K562 (cell line): ENCODE results near the gene MARK4. TPM values are rescaled to one million over a fixed set of nuclear protein-coding genes. Genes with fewer than 3 reads are reported as not detected.

Experiments used
- ATAC-seq: fragments of 200-7000 bp; cut with Tn5 transposase; 3 replicates; pipeline ENCODE4 v1.9.1; 2020; ENCODE audit warnings: moderate library complexity
- BruUV-seq: library from RNA; stranded (reverse); fragments of 400-500 nt; replicated peaks from 2 replicates; lab custom pipeline; 2021; lab: Mats Ljungman, UMichigan
- CTCF ChIA-PET: fragments of 300-600 bp; formaldehyde crosslinking; extraction: SDS; loops from one replicate; lab custom pipeline; 2021; ENCODE audit warnings: low intra/inter-chr PET ratio; lab: Yijun Ruan, JAX
- POLR2A ChIA-PET: fragments of 300-600, 350-650 bp; sonication (Branson Sonifier 250); formaldehyde crosslinking; extraction: SDS; loops from one replicate; lab custom pipeline; 2021; ENCODE audit warnings: antibody characterized with exemption, inconsistent platforms; lab: Yijun Ruan, JAX
- DNase-seq, 4 experiments: peaks; one replicate each; pipeline versions ENCODE4 v3.0.0 to v3.0.0-alpha.2; 2011 to 2018; ENCODE audit warnings: low spot score in 3 of 4, mixed read lengths in 3 of 4; ENCODE audit errors: extremely low read depth in 1 of 4
- FAIRE-seq: peaks from 2 replicates; lab custom pipeline; 2011; peaks lifted over from hg19 to GRCh38; lab: Jason Lieb, UNC
- H2AFZ ChIP-seq: 2 replicates; pipeline ENCODE4 v1.6.0; 2011; ENCODE audit warnings: low read depth, low read length, control low read depth, inconsistent platforms
- H3K27ac ChIP-seq: fragments of 200-600 bp; 3 replicates; pipeline ENCODE4 v1.8.0; 2011; ENCODE audit warnings: low read depth, mild to moderate bottlenecking, control low read depth, inconsistent platforms, low read length, moderate library complexity, mixed read lengths; ENCODE audit errors: extremely low read depth
- H3K27me3 ChIP-seq, 2 experiments: fragments of 300-600 bp in 1 of 2; 2 replicates in 1 of 2; 3 replicates in 1 of 2; pipeline versions ENCODE4 v1.6.0 to v1.8.0; 2011; ENCODE audit warnings: inconsistent platforms in 2 of 2, low read length in 2 of 2, mild to moderate bottlenecking in 1 of 2, mixed read lengths in 1 of 2, moderate library complexity in 1 of 2; ENCODE audit not compliant: control insufficient read depth in 2 of 2, insufficient read depth in 2 of 2
- H3K36me3 ChIP-seq: fragments of 300-600 bp; 3 replicates; pipeline ENCODE4 v1.8.0; 2011; ENCODE audit warnings: mild to moderate bottlenecking, low read length, inconsistent platforms; ENCODE audit not compliant: control insufficient read depth, insufficient read depth
- H3K4me1 ChIP-seq, 2 experiments: fragments of 200-600 bp in 1 of 2; replicated peaks in 1 of 2; 2 replicates in 1 of 2; 3 replicates in 1 of 2; pipeline versions ENCODE4 v1.5.1 to v1.8.0; 2011; ENCODE audit warnings: inconsistent platforms in 2 of 2, low read length in 2 of 2, mild to moderate bottlenecking in 1 of 2, mixed read lengths in 1 of 2, moderate library complexity in 1 of 2; ENCODE audit not compliant: control insufficient read depth in 2 of 2, insufficient read depth in 2 of 2
- H3K4me2 ChIP-seq: 2 replicates; pipeline ENCODE4 v1.6.1; 2011; ENCODE audit warnings: low read length, control low read depth, inconsistent platforms, mixed read lengths; ENCODE audit not compliant: insufficient read depth
- H3K4me3 ChIP-seq: fragments of 200-600 bp; sonication (generic), shearing (Covaris generic); 2 replicates; pipeline ENCODE4 v1.5.1; 2016; ENCODE audit warnings: control low read depth, inconsistent platforms
- H3K79me2 ChIP-seq: fragments of 200-600 bp; 3 replicates; pipeline ENCODE4 v1.8.0; 2011; ENCODE audit warnings: low read length, inconsistent platforms; ENCODE audit not compliant: control insufficient read depth, insufficient read depth
- H3K9ac ChIP-seq, 2 experiments: 2 replicates each; pipeline versions ENCODE4 v1.6.0 to v1.6.1; 2011; ENCODE audit warnings: low read depth in 2 of 2, low read length in 2 of 2, control low read depth in 1 of 2, inconsistent platforms in 1 of 2, mild to moderate bottlenecking in 1 of 2, mixed read lengths in 1 of 2; ENCODE audit not compliant: insufficient read depth in 1 of 2
- H3K9me1 ChIP-seq: one replicate; pipeline ENCODE4 v1.6.0; 2011; ENCODE audit warnings: inconsistent platforms, mild to moderate bottlenecking, low read length, moderate library complexity; ENCODE audit not compliant: control insufficient read depth, insufficient read depth
- H3K9me3 ChIP-seq: replicated peaks from 2 replicates; pipeline ENCODE4 v1.5.1; 2011; ENCODE audit warnings: low read depth, low read length, inconsistent platforms; ENCODE audit not compliant: control insufficient read depth, insufficient read depth
- H4K20me1 ChIP-seq: replicated peaks from 2 replicates; pipeline ENCODE4 v1.6.1; 2011; ENCODE audit warnings: low read length, inconsistent platforms, mixed read lengths; ENCODE audit not compliant: control insufficient read depth, insufficient read depth
- FOXA1 ChIP-seq: fragments of 450-650 bp; IDR thresholded peaks from 2 replicates; pipeline ENCODE4 v1.6.1; 2016; ENCODE audit warnings: mild to moderate bottlenecking, borderline replicate concordance
- NFYB ChIP-seq: IDR thresholded peaks from 2 replicates; pipeline ENCODE4 v1.6.1; 2011; ENCODE audit warnings: mild to moderate bottlenecking, moderate library complexity; ENCODE audit not compliant: insufficient read length; ENCODE audit errors: extremely low read depth
- WGBS: fragments of 100-300 bp; shearing (Covaris generic); methylation state at CpG from one replicate; pipeline ENCODE4 v1.1.6; 2016; ENCODE audit warnings: low coverage, mixed read lengths; ENCODE audit not compliant: insufficient coverage; ENCODE audit errors: missing lambda C conversion rate; 5-methylcytosine and 5-hydroxymethylcytosine counted together
- in situ Hi-C: fragments of 300-500 bp; cut with MboI; formaldehyde crosslinking; loops from 4 replicates; pipeline ENCODE4 v1.15.0; 2018; ENCODE audit warnings: inconsistent platforms, mixed read lengths
- intact Hi-C: fragments of 100-400 bp; cut with micrococcal nuclease; formaldehyde crosslinking; loops from 2 replicates; pipeline ENCODE4 v1.14.2; 2022
- polyA plus RNA-seq, 8 experiments: library from polyadenylated mRNA; depleted of rRNA in 4 of 8; stranded (reverse) in 5 of 8; unstranded in 3 of 8; fragments of >200 nt; fragmentation: Nextera tagmentation in 2 of 8; fragmentation: Illumina TruSeq in 1 of 8; extraction: Ambion mirVana in 2 of 8; extraction: Trizol in 1 of 8; gene quantifications; 2 replicates each; pipeline versions ENCODE4 v1.2.1 to v1.2.3, GENCODE V29; 2011 to 2014; ENCODE audit warnings: inconsistent platforms in 1 of 8, missing spikeins in 1 of 8
- total RNA-seq, 7 experiments: library from RNA; depleted of rRNA in 6 of 7; stranded (reverse); fragments of >200 nt in 6 of 7; fragmentation: Illumina TruSeq in 2 of 7; extraction: Trizol in 2 of 7; gene quantifications; 2 replicates each; pipeline versions ENCODE4 v1.2.1 to v1.2.3, GENCODE V29; 2011 to 2021; ENCODE audit warnings: low replicate concordance in 1 of 7

The MARK4 gene
- total and polyA plus RNA-seq, 9 of the 15 experiments (the other 6 are each of a cell fraction or from before 2014, with no cell fraction given), result 0.52 to 29.4 (median 8.6) TPM

- Histone ChIP-seq H4K20me1 (peaks cover 3% of the 10 kb centered on the region; the same call in 1 of the 2 replicates), H3K4me1 (peaks cover 0 to 44% of the 10 kb centered on the region in 2 experiments; a peak in 2 of 5 replicates), H3K9me3 (no peaks in the 10 kb centered on the region), H2AFZ (no peak overlapping the region), H3K9ac (no peak overlapping the region)
- 90% methylated on average over 15 of the region's 20 CpGs for WGBS
- peak; percentile 32 for ATAC-seq
- TF ChIP-seq NFYB, result peak; percentile 24
- no peak for TF ChIP-seq FOXA1
- TF ChIP-seq, all 486 proteins: peak for 1
- Histone ChIP-seq H3K27me3 (no peaks in the 10 kb centered on the region), H3K4me2 (no peak overlapping the region), H3K36me3 (peaks cover 81% of the 10 kb centered on the region; the same call in 2 of the 3 replicates), H3K9me1 (no peaks in the 10 kb centered on the region), H3K4me3 (no peak overlapping the region), H3K27ac (no peak overlapping the region), H3K79me2 (no peaks in the 10 kb centered on the region)
- in situ Hi-C loops (no loop called here), intact Hi-C loops (no loop called here)
- DNase-seq (no peak), FAIRE-seq (no peak)
- POLR2A ChIA-PET, result interaction anchor here (0.5 to 2.2 kb wide), 4 partner anchors 7 to 19 kb away, joined by 3 to 6 read pairs (median 4); partner anchors contain the start of gene ERCC2
- CTCF ChIA-PET, result no interaction called here
- BruUV-seq, result no TSS peak
Measured at GRCh38 chr19:45352914-45353796, 102.1 kb downstream of the MARK4 start.
